Cortex of kidney (tissue), 1 donor: ENCODE measurements around the gene LGALS9.
"Not testable (repeated sequence)": the region's sequence is repeated elsewhere in the genome, so short reads cannot be mapped to it uniquely, and the experiment has no call there.

Experiments
- DNase-seq: peaks from one replicate; lab custom pipeline; 2025; lab: John Stamatoyannopoulos, UW

The LGALS9 gene

DNA sequence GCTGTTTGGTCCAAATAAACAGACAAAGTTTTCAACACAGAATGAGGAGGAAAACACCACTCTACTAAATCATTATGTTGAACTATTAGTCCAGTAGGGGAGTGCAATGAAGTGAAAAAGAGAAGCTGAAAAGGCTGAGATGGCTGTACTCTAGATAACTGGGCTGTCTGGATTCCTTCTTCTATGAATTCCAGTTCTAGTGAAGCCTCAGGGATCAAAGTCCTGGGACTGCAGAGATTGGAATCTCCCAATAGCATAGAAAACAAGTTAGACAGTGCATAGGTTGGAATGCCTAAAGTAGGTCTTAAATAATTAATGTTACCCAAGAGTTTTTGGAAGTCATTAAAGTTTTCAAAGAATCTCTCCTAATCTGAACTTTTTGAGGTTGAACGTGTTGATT, 59.9 kb downstream of the LGALS9 start:
- no peak for DNase-seq

GRCh38 chr17:27695254-27695814, 64.3 kb downstream of the LGALS9 start:
- DNase-seq = not testable (repeated sequence)
